GM19193 (cell line): Measurements from ENCODE around the gene PLEKHG5.

Source experiments
- POLR2A ChIP-seq: IDR thresholded peaks from 4 replicates; pipeline ENCODE4 v1.6.1; 2011; ENCODE audit not compliant: insufficient read depth, insufficient read length; ENCODE audit errors: extremely low read depth

The PLEKHG5 gene

DNA sequence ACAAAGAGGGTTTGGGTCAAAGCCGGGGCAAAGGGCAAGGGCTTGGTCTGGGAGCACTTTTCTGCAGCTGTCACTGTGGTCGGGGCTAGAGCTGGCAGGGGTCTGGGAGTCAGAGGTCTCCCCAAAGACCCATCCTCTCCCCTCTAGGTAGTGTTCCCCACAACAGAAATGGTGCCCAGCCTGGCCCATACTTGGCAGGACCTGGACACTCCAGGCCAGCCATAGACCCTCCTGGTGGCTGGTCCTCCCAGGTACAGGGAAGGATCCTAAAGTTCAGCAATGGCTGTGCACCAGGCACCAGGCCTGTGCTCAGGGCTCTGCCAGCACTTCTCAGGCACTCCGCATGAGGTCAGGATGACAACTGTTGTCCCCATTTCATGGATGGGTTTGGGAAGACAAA, 55.9 kb downstream of the PLEKHG5 start:
- TF ChIP-seq POLR2A = no peak

DNA sequence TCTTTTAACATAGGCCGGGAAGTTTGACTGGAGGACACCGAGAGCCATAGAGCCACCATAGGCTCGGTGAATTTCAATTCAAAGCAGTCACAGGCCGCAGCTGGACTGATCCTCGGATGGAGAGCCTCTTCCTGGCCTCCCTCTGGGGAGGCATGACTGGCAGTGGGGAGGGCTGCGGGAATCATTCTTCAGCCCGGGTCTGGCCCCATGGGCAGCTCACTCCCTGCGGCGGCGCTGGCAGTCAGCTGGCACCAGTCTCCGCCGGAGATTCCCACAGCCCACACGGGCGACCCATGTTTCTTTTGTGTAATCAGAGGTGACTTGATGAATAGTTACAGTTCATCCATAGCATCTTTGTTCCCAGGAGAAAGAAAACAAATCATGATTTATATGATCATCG, 56.3 kb downstream of the PLEKHG5 start:
- TF ChIP-seq POLR2A = no peak

DNA sequence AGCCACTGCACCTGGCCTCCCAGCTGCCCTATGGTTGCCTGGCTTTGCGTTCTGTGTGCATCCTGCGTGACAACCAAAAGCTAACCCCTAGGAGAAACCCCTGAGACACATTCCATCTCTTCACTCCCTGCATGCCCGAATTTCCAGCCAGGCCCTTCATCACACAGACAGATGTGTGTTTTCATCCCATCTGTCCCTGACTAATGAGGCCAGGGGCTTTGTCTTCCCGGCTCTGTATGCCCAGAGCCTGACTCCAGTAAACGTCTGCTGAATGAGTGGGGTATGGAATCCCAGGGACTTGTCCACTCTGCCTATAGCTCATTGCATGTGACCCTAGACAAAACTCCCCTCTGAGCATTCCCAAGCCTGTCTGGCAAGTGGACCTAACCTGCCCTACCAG, 57.3 kb downstream of the PLEKHG5 start:
- no peak for TF ChIP-seq POLR2A

GRCh38 chr1:6427441-6428390, 63.8 kb downstream of the PLEKHG5 start:
- TF ChIP-seq POLR2A = no peak

GRCh38 chr1:6426972-6427350, 64.5 kb downstream of the PLEKHG5 start:
- no peak for TF ChIP-seq POLR2A

- TF ChIP-seq POLR2A = no peak
These were observed 65.0 kb downstream of the PLEKHG5 start for GRCh38 chr1:6426277-6426971.

GRCh38 chr1:6425658-6426057, 65.8 kb downstream of the PLEKHG5 start:
- TF ChIP-seq POLR2A = no peak

DNA sequence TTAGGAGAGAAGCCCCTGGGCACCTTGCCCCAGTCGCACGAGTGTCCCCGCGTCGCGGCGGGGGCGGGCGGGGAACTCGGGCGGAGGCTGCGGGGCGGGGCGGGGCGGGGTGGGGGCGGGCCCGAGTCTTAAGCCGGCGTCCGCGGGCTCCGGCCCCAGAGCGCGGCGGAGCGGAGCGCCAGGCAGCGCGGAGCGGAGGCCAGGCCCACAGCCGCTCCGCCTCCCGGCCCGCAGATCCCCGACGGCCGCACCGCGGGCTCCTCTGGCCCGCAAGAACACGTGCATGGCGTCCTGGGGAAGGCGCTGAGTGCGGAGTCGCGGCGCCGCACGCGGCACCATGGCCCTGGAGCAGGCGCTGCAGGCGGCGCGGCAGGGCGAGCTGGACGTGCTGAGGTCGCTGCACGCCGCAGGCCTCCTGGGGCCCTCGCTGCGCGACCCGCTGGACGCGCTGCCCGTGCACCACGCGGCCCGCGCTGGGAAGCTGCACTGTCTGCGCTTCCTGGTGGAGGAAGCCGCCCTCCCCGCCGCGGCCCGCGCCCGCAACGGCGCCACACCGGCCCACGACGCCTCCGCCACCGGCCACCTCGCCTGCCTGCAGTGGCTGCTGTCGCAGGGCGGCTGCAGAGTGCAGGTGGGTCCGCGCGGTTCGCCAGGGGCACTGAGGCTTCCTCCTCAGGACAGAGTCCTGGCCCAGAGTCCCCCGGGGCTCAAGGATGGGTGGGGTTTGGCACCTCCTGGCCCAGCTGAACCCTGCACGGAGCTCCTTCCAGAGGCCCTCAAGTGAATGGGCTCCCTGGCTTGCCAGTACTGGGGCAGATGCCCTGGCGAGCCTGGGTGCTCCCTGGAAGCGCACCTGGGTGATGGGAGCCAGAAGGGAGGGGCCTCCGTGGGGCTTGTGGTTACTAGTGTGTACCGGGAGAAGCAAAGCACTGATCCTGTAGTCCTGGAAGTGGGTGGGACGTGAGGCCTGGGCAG, 66.6 kb downstream of the PLEKHG5 start, which contains the start of gene ESPN:
TSS of gene ESPN (plus strand) at position 158 of the 975 bp plus-strand sequence. CDS start at position 338, 180 bp downstream.
- TF ChIP-seq POLR2A = no peak

DNA sequence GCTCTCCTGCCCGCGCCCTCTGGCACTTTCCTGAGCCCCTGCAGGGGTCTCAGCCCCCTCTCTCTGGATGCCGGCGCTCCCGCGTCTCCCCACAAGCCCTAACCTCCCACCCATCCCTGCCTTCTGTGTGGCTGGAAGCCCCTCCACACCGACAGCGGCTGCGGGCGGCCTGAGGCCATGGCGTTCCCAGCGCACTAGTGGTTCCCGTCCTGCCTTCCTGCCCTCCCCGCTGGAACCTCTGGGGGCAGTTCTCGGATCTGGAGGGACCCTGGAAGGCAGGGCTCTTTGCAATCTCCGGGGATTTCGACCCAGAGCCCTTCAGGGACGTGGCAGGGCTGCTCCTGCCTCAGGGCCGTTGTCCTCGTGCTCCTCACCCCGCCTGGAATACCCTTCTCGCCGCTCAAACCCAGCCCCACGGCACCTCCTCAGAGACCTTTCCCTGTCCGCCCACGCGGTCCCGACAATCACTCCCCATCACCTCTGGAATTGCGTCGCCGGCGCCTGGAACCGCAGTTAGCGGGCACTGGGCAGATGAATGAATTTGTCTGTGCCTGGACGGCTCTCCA, 67.4 kb downstream of the PLEKHG5 start:
- no peak for TF ChIP-seq POLR2A

GRCh38 chr1:6423321-6423999, 68.0 kb downstream of the PLEKHG5 start:
- no peak for TF ChIP-seq POLR2A

- no peak for TF ChIP-seq POLR2A
These were observed 70.2 kb downstream of the PLEKHG5 start for GRCh38 chr1:6421266-6421665.

DNA sequence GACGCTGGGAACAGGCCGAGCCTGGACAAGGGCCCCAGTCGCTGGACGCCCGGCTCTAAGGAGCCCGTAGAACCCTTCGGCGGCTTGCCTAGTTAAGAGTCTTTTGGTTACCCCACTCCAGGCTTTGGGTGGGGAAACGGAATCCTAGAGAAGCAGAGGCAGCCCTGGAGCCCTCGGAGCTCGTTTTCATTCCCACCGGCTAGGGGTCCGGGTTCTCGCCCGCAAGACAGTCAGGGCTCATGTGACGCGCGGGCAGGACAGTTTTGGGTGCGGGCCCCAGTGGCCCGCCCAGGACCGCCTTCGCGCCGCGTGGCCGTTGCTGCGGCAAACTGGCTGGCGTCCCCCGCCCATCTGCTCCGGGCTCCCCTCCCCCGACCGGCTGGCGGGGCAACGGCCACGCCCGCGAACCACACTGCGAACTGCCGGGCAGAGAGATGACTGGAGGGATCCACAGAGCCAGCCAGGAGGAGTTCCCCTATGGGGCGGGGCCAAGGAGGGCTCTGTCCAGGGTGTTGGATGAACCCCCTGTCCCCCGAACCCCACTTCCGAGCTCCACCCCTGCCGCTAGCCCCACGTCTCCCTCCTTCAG, 70.9 kb downstream of the PLEKHG5 start:
- TF ChIP-seq POLR2A = no peak

GRCh38 chr1:6419804-6420453, 71.5 kb downstream of the PLEKHG5 start, which contains the start of gene HES2:
Gene HES2, minus strand, starts transcription at chr1:6419919. Its CDS starts 99 bp downstream, at chr1:6419820.
- peak; percentile 39 for TF ChIP-seq POLR2A
